Heart right ventricle (tissue), 16 donors: ENCODE data around the gene FAM199X. TPM values are rescaled to one million over a fixed set of nuclear protein-coding genes. Genes with fewer than 3 reads are reported as not detected.
A peak's percentile ranks its signal among the peaks of the same experiment; 100 is the strongest.

Experiments used
- ATAC-seq, 8 donors: fragments of 200-7000 bp; cut with Tn5 transposase; one replicate each; pipeline ENCODE4 v1.9.1; 2020; ENCODE audit warnings: mild to moderate bottlenecking in 8 of 8, moderate library complexity in 8 of 8, moderate number of reproducible peaks in 1 of 8
- DNase-seq, 2 donors: peaks; one replicate each; pipeline ENCODE4 v3.0.0-alpha.2; 2020
- H3K27ac ChIP-seq, 10 donors: fragments of 200-600 bp; sonication (generic) in 2 of 10; one replicate each; pipeline versions ENCODE4 v1.5.0 to v1.8.0; 2020 to 2022; ENCODE audit warnings: mild to moderate bottlenecking in 3 of 10
- H3K27me3 ChIP-seq, 7 donors: fragments of 200-600 bp; one replicate each; pipeline ENCODE4 v1.8.0; 2021 to 2022; ENCODE audit warnings: mild to moderate bottlenecking in 2 of 7
- H3K36me3 ChIP-seq, 9 donors: fragments of 200-600 bp; sonication (generic) in 1 of 9; one replicate each; pipeline versions ENCODE4 v1.5.0 to v1.8.0; 2020 to 2022; ENCODE audit warnings: mild to moderate bottlenecking in 2 of 9
- H3K4me1 ChIP-seq, 9 donors: fragments of 200-600 bp; sonication (generic) in 1 of 9; one replicate each; pipeline versions ENCODE4 v1.5.0 to v1.8.0; 2020 to 2022; ENCODE audit warnings: mild to moderate bottlenecking in 4 of 9
- H3K4me3 ChIP-seq, 10 donors: fragments of 200-600 bp; sonication (generic) in 2 of 10; one replicate each; pipeline versions ENCODE4 v1.5.0 to v1.8.0; 2020 to 2022; ENCODE audit warnings: mild to moderate bottlenecking in 7 of 10, moderate library complexity in 2 of 10
- H3K9me3 ChIP-seq, 11 donors: fragments of 200-600 bp in 10 of 11; sonication (generic) in 2 of 11; one replicate each; pipeline versions ENCODE4 v1.5.0 to v1.8.0; 2013 to 2022; ENCODE audit warnings: mild to moderate bottlenecking in 2 of 11, control low read depth in 1 of 11, moderate library complexity in 1 of 11
- WGBS, 2 donors: extraction: QIAGEN DNeasy Blood & Tissue Kit; methylation state at CpG; one replicate each; pipeline ENCODE4 v1.1.7; 2013; ENCODE audit warnings: inconsistent platforms in 1 of 2; 5-methylcytosine and 5-hydroxymethylcytosine counted together
- intact Hi-C, 10 donors: fragments of 100-400 bp; cut with DNase I; formaldehyde crosslinking; loops; one replicate each; pipeline versions ENCODE4 v1.11.1 to v1.14.2; 2022
- polyA plus RNA-seq, 2 donors: library from polyadenylated mRNA; stranded (reverse); fragments of 200-250 nt; gene quantifications; one replicate each; pipeline ENCODE4 v1.2.3, GENCODE V29; 2013
- total RNA-seq, 10 donors: library from RNA; stranded (reverse); fragmentation: NEBNext Ultra II Directional in 3 of 10; extraction: Animal tissue kit (Norgen Biotek cat#: 25700) in 3 of 10; gene quantifications; one replicate each; pipeline versions ENCODE4 v1.2.1 to v1.2.4, GENCODE V29; 2021 to 2023
- TF ChIP-seq, protein P1 (sequence below), 9 donors: fragments of 200-600 bp; sonication (generic) in 2 of 9; IDR thresholded peaks; one replicate each; pipeline versions ENCODE4 v1.5.0 to v1.8.0; 2021 to 2022; ENCODE audit warnings: antibody characterized with exemption in 9 of 9, mild to moderate bottlenecking in 5 of 9, moderate library complexity in 1 of 9
- donor health status: Arrhythmogenic right ventricular cardiomyopathy.
- donor health status: ischemic (EF 13 %, LVEDD 7.1; RV severe dilation, severe dysfunction).
- donor health status: healthy with polysubstance abuse.
- donor health status: DM: no; HTN: yes; CAD: no.
- donor health status: DM: no; HTN: no; CAD: no.
- donor health status: ischemic (EF 25% LVEDD 6.9; RV normal size, moderate dysfunction).
- donor health status: ischemic (EF 25% LVEDD 5.7; RV mildly dilated, moderate dysfunction).
- donor health status: healthy.
- donor health status: DM: yes; HTN: yes; CAD: no.
- donor health status: Ischemic cardiomyopathy.
- donor health status: ischemic (EF 35%, LVEDD 5.7; RV mildly dilated, moderate dysfunction).
- donor health status: nonischemic (EF 11% LVEDD 7.7; RV severe dilation, severe dysfunction).
- donor health status: DM: yes; HTN: yes; CAD: no.
- donor health status: PGD.
- donor health status: ischemic (EF 29% LVEDD 5.4; RV normal size, mild dysfunction).
- donor health status: nonischemic (EF 23%, LVEDD 6.1; RV moderate dilation, normal function).

Gene FAM199X
- total and polyA plus RNA-seq, 12 donors = 4.2 to 12.8 (median 10.9) TPM

- H3K36me3 ChIP-seq = peaks cover 0 to 27% (median 0%) of the 10 kb centered on the region in 9 donors
- WGBS, 2 donors = 80 to 85% methylated on average over 2 of the region's 2 CpGs
- intact Hi-C loops = no loop called here
- H3K4me1 ChIP-seq = peaks cover 0 to 17% (median 4%) of the 10 kb centered on the region in 9 donors
- H3K4me3 ChIP-seq = no peak overlapping the region
- DNase-seq (no peak), ATAC-seq (no peak)
- TF ChIP-seq, protein P1, sequence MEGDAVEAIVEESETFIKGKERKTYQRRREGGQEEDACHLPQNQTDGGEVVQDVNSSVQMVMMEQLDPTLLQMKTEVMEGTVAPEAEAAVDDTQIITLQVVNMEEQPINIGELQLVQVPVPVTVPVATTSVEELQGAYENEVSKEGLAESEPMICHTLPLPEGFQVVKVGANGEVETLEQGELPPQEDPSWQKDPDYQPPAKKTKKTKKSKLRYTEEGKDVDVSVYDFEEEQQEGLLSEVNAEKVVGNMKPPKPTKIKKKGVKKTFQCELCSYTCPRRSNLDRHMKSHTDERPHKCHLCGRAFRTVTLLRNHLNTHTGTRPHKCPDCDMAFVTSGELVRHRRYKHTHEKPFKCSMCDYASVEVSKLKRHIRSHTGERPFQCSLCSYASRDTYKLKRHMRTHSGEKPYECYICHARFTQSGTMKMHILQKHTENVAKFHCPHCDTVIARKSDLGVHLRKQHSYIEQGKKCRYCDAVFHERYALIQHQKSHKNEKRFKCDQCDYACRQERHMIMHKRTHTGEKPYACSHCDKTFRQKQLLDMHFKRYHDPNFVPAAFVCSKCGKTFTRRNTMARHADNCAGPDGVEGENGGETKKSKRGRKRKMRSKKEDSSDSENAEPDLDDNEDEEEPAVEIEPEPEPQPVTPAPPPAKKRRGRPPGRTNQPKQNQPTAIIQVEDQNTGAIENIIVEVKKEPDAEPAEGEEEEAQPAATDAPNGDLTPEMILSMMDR (IDR thresholded peaks at IDR 0.05) = no peak
- no peak overlapping the region for H3K27ac ChIP-seq
- H3K27me3 ChIP-seq = peaks cover 0 to 15% (median 0%) of the 10 kb centered on the region in 7 donors
- no peaks in the 10 kb centered on the region for H3K9me3 ChIP-seq
Observed at GRCh38 chrX:104172788-104173187, 6.5 kb downstream of the FAM199X start.

- Histone ChIP-seq H3K27ac (no peak overlapping the region), H3K36me3 (peaks cover 0 to 38% (median 0%) of the 10 kb centered on the region in 9 donors), H3K4me1 (peaks cover 0 to 10% (median 0%) of the 10 kb centered on the region in 9 donors), H3K27me3 (peaks cover 0 to 15% (median 0%) of the 10 kb centered on the region in 7 donors), H3K4me3 (no peak overlapping the region), H3K9me3 (no peaks in the 10 kb centered on the region)
- no peak for ATAC-seq
- DNase-seq = no peak
- WGBS, 2 donors = 97 to 98% methylated on average over 6 of the region's 6 CpGs
- intact Hi-C loops = no loop called here
- TF ChIP-seq, protein P1 (IDR thresholded peaks at IDR 0.05) = no peak
Observed at GRCh38 chrX:104173841-104174240, 7.6 kb downstream of the FAM199X start.

DNA sequence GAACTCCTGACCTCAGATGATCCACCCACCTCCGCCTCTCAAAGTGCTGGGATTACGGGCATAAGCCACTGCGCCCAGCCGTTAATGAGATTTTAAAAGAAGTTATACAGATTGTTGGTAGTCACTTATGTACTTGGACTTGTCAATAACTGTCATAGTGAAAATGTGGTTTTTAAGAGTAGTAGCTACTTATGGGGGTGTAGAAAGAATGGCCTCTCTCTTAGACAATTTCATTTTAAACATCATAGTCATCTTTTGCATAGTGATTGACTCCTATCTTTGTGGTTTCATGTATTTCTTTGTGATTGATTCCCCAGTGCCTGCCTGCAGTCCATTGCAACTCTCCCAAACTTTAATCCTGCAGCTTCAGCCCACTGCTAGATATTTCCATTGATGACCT lies 17.4 kb downstream of the FAM199X start:
- ATAC-seq = no peak
- TF ChIP-seq, protein P1 (IDR thresholded peaks at IDR 0.05) = no peak
- no peak for DNase-seq

GRCh38 chrX:104187931-104188330 lies 21.7 kb downstream of the FAM199X start:
- H3K4me3 ChIP-seq = no peak overlapping the region
- intact Hi-C loops = no loop called here
- TF ChIP-seq, protein P1 (IDR thresholded peaks at IDR 0.05) = no peak
- H3K36me3 ChIP-seq = peaks cover 0 to 90% (median 12%) of the 10 kb centered on the region in 9 donors
- H3K9me3 ChIP-seq = no peaks in the 10 kb centered on the region
- peak in 1 of 2 donors; percentile 11 for DNase-seq
- H3K27me3 ChIP-seq = peaks cover 0 to 42% (median 0%) of the 10 kb centered on the region in 7 donors
- ATAC-seq = peak in 2 of 8 donors; percentile 35 to 79
- H3K27ac ChIP-seq = no peak overlapping the region
- no peaks in the 10 kb centered on the region for H3K4me1 ChIP-seq
- 88 to 92% methylated on average over 8 of the region's 8 CpGs for WGBS, 2 donors

More for the DNA sequence above, 17.4 kb downstream of the FAM199X start:
- Histone ChIP-seq H3K9me3 (no peaks in the 10 kb centered on the region), H3K27me3 (peaks cover 0 to 16% (median 0%) of the 10 kb centered on the region in 7 donors), H3K4me1 (no peaks in the 10 kb centered on the region), H3K36me3 (peaks cover 0 to 55% (median 8%) of the 10 kb centered on the region in 9 donors), H3K4me3 (no peak overlapping the region), H3K27ac (no peak overlapping the region)
- WGBS, 2 donors = 97 to 100% methylated on average over 4 of the region's 4 CpGs
- intact Hi-C loops = no loop called here
